ENCODE measurements around the gene RARA. TPM values are rescaled to one million over a fixed set of nuclear protein-coding genes. Genes with fewer than 3 reads are reported as not detected.
"Not testable (repeated sequence)": the region's sequence is repeated elsewhere in the genome, so short reads cannot be mapped to it uniquely, and the experiment has no call there.

The RARA gene
- polyA plus RNA-seq, 1 donor, result 59.0 TPM

DNA sequence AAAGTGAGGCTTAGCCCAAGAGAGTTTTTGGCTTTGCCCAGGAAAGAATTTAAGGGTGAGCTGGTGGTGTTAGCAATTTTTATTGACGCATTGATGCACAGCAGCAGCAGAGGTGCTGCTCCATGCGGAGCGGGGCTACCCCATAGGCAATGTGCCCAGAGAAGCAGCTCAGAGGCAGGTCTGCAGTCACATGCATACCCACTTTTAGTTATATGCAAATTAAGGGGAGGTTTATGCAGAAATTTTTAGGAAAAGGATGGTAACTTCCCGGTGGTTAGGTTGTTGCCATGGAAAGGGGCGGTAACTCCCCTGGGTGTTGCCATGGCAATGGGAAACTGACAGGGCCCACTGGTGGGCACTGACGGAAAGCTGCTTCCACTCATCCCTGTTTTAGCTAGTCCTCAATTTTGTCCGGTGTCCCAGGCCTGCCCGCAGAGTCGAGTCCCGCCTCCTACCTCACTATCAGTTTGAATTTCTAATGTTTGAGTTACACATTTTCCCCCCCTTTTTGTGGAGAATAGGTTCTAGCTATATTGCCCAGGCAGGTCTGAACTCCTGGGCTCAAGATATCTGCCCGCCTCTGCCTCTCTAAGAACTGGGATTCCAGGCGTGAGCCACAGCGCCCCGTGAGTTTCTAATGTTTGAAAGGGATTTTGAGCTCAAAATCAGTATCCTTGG is 66.0 kb downstream of the RARA start:
- no peak for DNase-seq (ENCODE audit: low read depth)

DNA sequence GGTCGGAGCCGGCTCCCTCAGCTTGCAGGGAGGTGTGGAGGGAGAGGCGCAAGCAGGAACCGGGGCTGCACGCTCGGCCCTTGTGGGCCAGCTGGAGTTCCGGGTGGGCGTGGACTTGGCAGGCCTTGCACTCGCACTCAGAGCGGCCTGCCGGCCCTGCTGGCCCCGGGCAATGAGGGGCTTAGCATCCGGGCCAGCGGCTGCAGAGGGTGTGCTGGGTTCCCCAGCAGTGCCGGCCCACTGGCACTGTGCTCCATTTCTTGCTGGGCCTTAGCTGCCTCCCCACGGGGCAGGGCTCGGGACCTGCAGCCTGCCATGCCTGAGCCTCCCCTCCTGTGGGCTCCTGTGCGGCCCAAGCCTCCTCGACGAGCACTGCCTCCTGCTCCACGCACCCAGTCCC is 66.8 kb downstream of the RARA start:
- not testable (repeated sequence) for DNase-seq (ENCODE audit: low read depth)

- not testable (repeated sequence) for DNase-seq (ENCODE audit: low read depth)
Observed at GRCh38 chr17:40376541-40376940, 67.6 kb downstream of the RARA start.

GRCh38 chr17:40377832-40378231 is 68.9 kb downstream of the RARA start:
- DNase-seq (ENCODE audit: low read depth), result no peak

GRCh38 chr17:40378966-40379365 is 70.0 kb downstream of the RARA start:
- DNase-seq (ENCODE audit: low read depth), result no peak

DNA sequence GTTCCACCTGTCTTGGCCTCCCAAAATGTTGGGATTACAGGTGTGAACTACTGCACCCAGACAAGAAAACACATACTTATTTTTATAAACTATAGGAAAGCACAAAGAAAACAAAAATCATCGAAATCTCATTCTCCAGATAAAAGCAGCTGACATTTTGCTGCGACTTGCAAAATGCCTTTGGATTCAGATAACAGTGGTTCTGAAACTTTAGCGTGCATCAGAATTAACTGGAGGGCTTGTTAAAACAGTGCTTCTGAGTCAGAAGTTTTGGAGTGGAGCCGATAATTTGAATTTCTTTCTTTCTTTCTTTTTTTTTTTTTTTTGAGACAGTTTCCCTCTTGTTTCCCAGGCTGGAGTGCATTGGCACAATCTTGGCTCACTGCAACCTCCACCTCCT is 73.3 kb downstream of the RARA start:
- DNase-seq (ENCODE audit: low read depth), result no peak

GRCh38 chr17:40386555-40386954 is 77.6 kb downstream of the RARA start:
- not testable (repeated sequence) for DNase-seq (ENCODE audit: low read depth)

DNA sequence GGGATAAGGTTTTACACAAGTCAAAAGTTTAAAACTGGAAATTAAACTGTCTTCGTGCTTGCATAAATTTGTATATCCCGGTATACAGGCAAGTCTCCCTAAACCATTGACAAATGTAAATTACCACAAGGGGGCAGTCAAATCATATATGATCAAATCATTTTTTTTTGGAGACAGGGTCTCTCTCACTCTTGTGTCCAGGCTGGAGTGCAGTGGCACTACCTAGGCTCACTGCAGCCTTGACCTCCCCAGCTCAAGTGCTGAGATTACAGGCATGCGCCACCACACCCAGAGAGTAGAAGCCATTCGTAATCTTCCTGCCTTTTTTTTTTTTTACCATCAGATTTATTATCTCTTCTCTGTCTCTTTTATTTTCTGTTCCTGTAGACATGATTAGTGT is 90.2 kb downstream of the RARA start:
- DNase-seq (ENCODE audit: low read depth), result peak; percentile 38

DNA sequence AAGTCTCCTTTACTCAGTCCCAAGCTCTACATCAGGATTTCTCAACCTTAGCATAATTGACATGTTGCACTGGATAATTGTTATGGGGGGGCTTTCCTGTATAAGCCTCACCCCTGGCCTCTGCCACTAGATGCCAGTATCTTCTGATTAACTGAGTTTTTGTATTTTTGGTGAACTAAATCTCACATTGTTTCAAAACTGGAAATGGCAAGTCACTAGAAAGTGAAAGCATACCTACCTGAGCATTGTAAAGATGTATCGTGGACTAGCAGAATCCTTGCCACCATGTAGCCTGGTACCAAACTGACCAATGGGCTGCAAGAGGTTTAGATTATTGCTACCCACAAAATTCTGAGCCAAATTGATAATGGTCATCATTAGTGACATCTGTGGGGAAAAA is 93.7 kb downstream of the RARA start:
- DNase-seq (ENCODE audit: low read depth), result no peak

DNA sequence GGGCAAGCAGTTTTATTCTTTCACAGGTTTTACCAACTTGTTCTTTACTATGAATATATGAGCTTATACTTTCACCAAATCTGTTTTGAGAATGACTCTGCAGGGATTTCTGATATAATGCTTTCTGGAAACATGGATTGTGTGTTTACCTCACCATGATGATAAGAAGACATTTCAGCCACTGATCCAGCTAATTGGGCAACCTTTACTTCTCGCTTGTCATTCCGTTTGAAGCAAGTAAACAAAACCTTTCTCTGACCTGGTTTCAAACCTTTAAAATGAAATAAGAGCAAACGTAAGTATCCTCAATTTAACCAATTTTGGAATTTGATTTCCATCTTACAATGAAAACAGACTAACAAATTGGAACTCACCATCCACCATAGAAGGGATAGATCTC is 95.0 kb downstream of the RARA start:
- no peak for DNase-seq (ENCODE audit: low read depth)

Other genes with a start within 250 kb of the RARA start
- 72.2 TPM for gene THRA, start 246.2 kb upstream of the RARA start, polyA plus RNA-seq (ENCODE audit: insufficient read length)
- 5.7 TPM for gene NR1D1, start 208.6 kb upstream of the RARA start, polyA plus RNA-seq (ENCODE audit: insufficient read length)
- 111 TPM for gene MSL1, start 187.2 kb upstream of the RARA start, polyA plus RNA-seq (ENCODE audit: insufficient read length)
- gene CASC3, start 168.6 kb upstream of the RARA start, polyA plus RNA-seq (ENCODE audit: insufficient read length), result 55.5 TPM
- 8.6 TPM for gene RAPGEFL1, start 131.7 kb upstream of the RARA start, polyA plus RNA-seq (ENCODE audit: insufficient read length)
- gene WIPF2, start 89.9 kb upstream of the RARA start, polyA plus RNA-seq (ENCODE audit: insufficient read length), result 15.4 TPM
- 7.1 TPM for gene CDC6, start 21.3 kb upstream of the RARA start, polyA plus RNA-seq (ENCODE audit: insufficient read length)
- 0.70 TPM for gene GJD3, start 55.6 kb downstream of the RARA start, polyA plus RNA-seq (ENCODE audit: insufficient read length)
- 53.9 TPM for gene TOP2A, start 108.7 kb downstream of the RARA start, polyA plus RNA-seq (ENCODE audit: insufficient read length)
- 225 TPM for gene IGFBP4, start 134.3 kb downstream of the RARA start, polyA plus RNA-seq (ENCODE audit: insufficient read length)
- gene TNS4, start 192.4 kb downstream of the RARA start, polyA plus RNA-seq (ENCODE audit: insufficient read length), result not detected

All from forelimb muscle (tissue), 1 donor.